Activated naive CD4-positive, alpha-beta T cell (primary cell): Measurements from ENCODE around the gene SYT15B.
"Not testable (repeated sequence)": the region's sequence is repeated elsewhere in the genome, so short reads cannot be mapped to it uniquely, and the experiment has no call there.

Source experiments
- DNase-seq, 4 experiments: peaks; one replicate each; lab custom pipeline; 2025; lab: John Stamatoyannopoulos, UW

SYT15B gene

DNA sequence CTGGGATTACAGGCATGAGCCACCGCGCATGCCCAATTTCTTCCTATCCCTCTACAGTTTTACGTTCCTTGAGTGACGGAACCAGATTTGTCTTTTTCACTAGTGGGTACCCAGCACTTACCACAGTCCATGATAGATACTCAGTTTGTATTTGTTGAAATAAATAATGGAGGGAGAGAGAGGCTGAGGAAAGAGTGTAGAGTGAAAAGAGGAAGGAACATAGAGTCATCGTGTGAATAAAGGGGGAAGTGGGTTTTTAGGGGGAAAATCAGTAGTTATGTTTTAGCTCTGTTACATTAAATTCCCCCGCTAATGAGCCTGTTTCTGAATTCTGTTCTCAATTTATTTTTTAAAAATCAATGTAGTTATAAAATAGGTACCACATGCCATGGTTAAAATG is 37.7 kb downstream of the SYT15B start:
- not testable (repeated sequence) for DNase-seq

DNA sequence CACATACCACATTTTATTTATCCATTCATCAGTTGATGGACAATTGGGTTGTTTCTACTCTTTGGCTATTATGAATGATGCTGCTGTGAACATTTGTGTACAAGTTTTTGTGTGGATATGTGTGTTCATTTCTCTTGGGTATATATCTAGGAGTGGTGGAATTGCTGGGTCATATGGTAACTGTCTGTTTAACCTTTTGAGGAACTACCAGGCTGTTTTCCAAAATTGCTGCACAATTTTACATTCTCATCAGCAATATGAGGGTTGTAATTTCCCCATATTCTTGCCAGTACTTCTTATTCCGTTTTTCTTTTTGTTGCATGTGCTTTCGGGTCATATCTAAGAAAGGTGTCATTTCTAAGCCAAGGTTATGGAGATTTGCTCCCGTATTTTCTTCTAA is 38.3 kb downstream of the SYT15B start:
- DNase-seq: not testable (repeated sequence)

GRCh38 chr10:47724119-47724518 is 39.3 kb downstream of the SYT15B start:
- not testable (repeated sequence) for DNase-seq

DNA sequence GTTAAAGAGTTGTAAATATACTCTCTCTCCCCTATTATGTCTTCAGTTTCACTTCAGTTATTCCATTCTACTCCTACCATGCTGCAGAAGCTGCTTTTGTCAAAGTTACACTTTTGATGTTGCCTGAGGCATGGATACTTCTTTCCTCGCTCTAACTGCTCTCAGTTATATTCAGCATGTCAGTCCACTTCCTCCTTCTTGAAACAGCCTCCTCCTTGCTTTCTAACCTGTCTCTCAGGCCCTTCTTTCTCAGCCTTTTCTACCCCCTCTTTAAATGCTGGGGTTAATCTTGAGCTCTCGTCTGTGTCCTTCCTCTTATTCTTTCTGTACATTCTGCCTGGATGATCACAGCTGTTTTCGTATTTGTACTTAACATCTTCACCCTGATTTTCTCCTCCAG is 40.0 kb downstream of the SYT15B start:
- not testable (repeated sequence) for DNase-seq

GRCh38 chr10:47717011-47717769 is 46.2 kb downstream of the SYT15B start:
- DNase-seq: not testable (repeated sequence)
